Measurements from ENCODE around the gene TSPEAR.

- TF ChIP-seq POLR2A (IDR thresholded peaks at IDR 0.05) (no peak), CTCF (IDR thresholded peaks at IDR 0.05) (no peak)
Measured at GRCh38 chr21:44664691-44665090, 46.7 kb downstream of the TSPEAR start.
